Large intestine (tissue), 3 donors: Measurements from ENCODE around the gene TUFT1. TPM values are rescaled to one million over a fixed set of nuclear protein-coding genes. Genes with fewer than 3 reads are reported as not detected.

Experiments used
- DNase-seq, 2 donors: peaks; one replicate each; pipeline versions ENCODE4 v3.0.0 to v3.0.0-alpha.2; 2013
- H3K27ac ChIP-seq: one replicate; pipeline ENCODE4 v1.5.1; 2013; ENCODE audit warnings: low read length
- H3K27me3 ChIP-seq: 2 replicates; pipeline ENCODE4 v1.6.1; 2013; ENCODE audit warnings: low read length; ENCODE audit not compliant: control insufficient read depth, insufficient read depth
- H3K36me3 ChIP-seq: 2 replicates; pipeline ENCODE4 v1.6.1; 2013; ENCODE audit warnings: low read length; ENCODE audit not compliant: control insufficient read depth, insufficient read depth
- H3K4me1 ChIP-seq: one replicate; pipeline ENCODE4 v1.6.1; 2013; ENCODE audit warnings: low read length; ENCODE audit not compliant: control insufficient read depth, insufficient read depth
- H3K4me3 ChIP-seq: one replicate; pipeline ENCODE4 v1.5.1; 2013; ENCODE audit warnings: low read length
- H3K9me3 ChIP-seq: one replicate; pipeline ENCODE4 v1.6.1; 2013; ENCODE audit warnings: mild to moderate bottlenecking, low read depth, low read length, moderate library complexity; ENCODE audit not compliant: control insufficient read depth
- WGBS: methylation state at CpG from one replicate; pipeline ENCODE4 v1.1.5; 2013; ENCODE audit warnings: low lambda C conversion rate; ENCODE audit not compliant: insufficient coverage; 5-methylcytosine and 5-hydroxymethylcytosine counted together
- polyA plus RNA-seq: library from polyadenylated mRNA; unstranded; fragments of 120-200 nt; gene quantifications from one replicate; pipeline ENCODE4 v1.2.1, GENCODE V29; 2013

TUFT1 gene
- polyA plus RNA-seq, 1 donor, result 24.1 TPM

DNA sequence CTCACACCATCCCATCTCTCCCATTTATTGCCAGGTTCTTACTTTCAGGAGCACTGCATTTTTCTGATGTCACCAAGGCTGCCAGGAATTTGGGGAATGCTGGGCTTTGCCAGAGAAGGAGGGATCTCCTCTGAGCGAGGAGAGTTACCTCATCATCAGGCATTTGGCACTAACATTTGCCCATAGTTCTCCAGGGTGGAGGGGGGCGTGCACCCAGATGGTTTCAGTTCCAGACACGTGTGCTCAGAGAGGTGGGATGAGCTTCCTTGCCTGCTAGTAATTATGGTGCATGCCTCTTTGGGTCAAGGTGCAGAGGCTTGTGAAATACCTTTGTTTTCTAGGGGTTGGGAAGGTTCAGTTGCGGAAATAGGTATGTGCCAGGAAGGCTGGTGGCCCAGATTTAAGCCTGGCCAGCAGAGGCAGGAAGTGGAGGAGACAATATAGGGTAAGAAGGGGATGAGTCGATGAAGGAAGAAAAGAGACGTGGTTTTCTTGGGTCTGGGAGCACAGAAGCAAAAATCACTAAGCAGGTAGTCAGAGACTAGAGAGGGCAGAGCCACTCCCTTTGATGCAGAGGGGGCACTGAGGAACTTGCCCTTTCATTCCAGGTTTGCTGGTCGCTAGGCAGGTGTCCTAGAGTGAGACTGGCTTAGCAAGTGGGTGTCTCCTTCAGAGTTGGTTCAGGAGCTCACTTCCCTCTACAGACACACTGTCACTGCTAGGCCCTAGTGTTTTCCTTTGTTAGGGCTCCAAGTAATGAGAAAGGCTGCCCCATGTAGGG is 7.2 kb downstream of the TUFT1 start:
- 0% methylated on average over 1 of the region's 7 CpGs for WGBS
- no peaks in the 10 kb centered on the region for H3K27me3 ChIP-seq
- H3K36me3 ChIP-seq, result no peaks in the 10 kb centered on the region
- H3K4me3 ChIP-seq, result no peak overlapping the region
- peak overlapping the region; percentile 95 for H3K27ac ChIP-seq
- peak; percentile 93 to 97 for DNase-seq
- H3K4me1 ChIP-seq, result peaks cover 42% of the 10 kb centered on the region
- H3K9me3 ChIP-seq, result no peaks in the 10 kb centered on the region

DNA sequence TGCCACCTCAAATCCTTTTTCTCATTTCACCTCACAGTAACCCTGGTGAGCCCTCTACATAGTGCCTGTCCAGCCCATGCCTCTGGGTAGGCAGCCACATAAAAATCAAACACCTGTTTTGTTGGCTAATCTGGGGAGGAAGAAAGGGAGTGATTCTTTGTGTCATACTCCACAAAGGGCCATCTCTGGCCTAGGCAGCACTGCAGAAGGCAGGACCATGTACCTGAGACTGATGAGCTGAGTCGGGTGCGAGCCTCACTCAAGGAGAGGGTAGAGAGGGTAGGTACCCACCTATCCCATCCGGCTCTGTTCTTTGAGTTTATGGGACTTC is 7.8 kb downstream of the TUFT1 start:
- no CpG with 5 or more reads among the region's 3 CpGs for WGBS
- H3K9me3 ChIP-seq, result no peaks in the 10 kb centered on the region
- no peak overlapping the region for H3K4me3 ChIP-seq
- DNase-seq, result no peak
- no peaks in the 10 kb centered on the region for H3K27me3 ChIP-seq
- H3K4me1 ChIP-seq, result peaks cover 38% of the 10 kb centered on the region
- no peaks in the 10 kb centered on the region for H3K36me3 ChIP-seq
- peak overlapping the region; percentile 95 for H3K27ac ChIP-seq

DNA sequence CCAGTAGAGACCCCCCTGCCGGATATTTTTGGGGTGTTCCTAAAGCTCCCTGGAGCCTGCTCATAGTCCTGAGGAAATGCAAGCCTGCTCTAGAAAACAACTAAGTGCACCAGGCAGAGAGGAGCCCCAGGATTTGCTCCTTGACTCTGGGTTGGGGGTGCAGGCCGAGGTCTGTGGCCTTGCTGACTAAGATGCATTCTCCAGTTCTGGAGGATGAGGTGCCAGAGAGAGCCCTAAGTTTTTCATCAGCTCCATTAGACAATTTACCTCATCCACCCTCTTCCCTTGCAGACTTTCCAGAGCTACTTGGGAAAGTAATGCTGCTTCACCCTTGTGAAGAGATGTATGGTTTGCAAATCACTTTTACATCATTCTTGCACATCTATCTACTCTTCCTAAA is 9.1 kb downstream of the TUFT1 start:
- no peak overlapping the region for H3K4me3 ChIP-seq
- H3K36me3 ChIP-seq, result no peaks in the 10 kb centered on the region
- no CpG with 5 or more reads among the region's 2 CpGs for WGBS
- H3K27me3 ChIP-seq, result no peaks in the 10 kb centered on the region
- peak overlapping the region; percentile 95 for H3K27ac ChIP-seq
- peaks cover 32% of the 10 kb centered on the region for H3K4me1 ChIP-seq
- DNase-seq, result no peak
- no peaks in the 10 kb centered on the region for H3K9me3 ChIP-seq

DNA sequence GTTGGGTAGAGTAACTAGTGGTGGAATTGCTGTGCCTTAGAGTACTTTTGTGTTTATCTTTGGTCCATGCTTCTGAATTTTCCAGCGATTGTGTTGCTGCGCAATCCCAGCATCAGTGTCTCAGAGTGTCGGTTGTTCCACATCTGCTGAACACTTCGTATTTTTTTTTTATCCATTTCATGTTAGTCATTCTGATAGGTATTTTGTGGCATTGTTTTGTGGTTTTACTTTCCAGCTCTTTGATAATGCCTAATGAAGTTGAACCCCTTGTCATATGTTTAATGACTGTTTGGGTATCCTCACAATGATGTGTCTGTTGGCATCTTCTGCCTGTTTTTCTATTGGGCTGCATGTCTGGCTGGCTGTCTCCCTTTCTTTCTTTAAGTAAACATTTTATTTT is 13.6 kb downstream of the TUFT1 start:
- peaks cover 11% of the 10 kb centered on the region for H3K4me1 ChIP-seq
- WGBS, result 90% methylated on average over 4 of the region's 4 CpGs

DNA sequence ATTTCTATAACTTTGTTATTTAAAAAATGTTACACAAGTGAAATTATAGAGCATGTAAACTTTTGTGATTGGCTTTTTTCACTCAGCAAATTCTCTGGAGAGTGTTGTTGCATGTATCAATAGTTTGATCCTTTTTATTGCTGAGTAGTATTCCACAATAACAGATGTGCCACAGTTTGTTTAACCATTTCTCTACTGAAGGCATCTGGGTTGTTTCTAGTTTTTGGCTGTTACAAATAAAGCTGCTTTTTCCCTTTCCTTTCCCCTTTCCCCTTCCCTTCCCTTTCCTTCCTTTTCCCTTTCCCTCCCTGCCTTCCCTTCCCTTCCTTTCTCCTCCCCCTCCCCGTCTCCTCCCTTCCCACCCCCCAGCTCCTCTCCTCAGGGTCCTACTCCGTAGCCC is 15.9 kb downstream of the TUFT1 start:
- peaks cover 5% of the 10 kb centered on the region for H3K36me3 ChIP-seq
- DNase-seq, result no peak
- no peaks in the 10 kb centered on the region for H3K9me3 ChIP-seq
- no peaks in the 10 kb centered on the region for H3K27me3 ChIP-seq
- no peak overlapping the region for H3K27ac ChIP-seq
- no CpG with 5 or more reads among the region's 2 CpGs for WGBS
- no peaks in the 10 kb centered on the region for H3K4me1 ChIP-seq
- H3K4me3 ChIP-seq, result no peak overlapping the region

More for the DNA sequence above, 13.6 kb downstream of the TUFT1 start:
- Histone ChIP-seq H3K4me3 (no peak overlapping the region), H3K36me3 (peaks cover 4% of the 10 kb centered on the region), H3K27ac (no peak overlapping the region), H3K27me3 (no peaks in the 10 kb centered on the region), H3K9me3 (no peaks in the 10 kb centered on the region)
- no peak for DNase-seq

DNA sequence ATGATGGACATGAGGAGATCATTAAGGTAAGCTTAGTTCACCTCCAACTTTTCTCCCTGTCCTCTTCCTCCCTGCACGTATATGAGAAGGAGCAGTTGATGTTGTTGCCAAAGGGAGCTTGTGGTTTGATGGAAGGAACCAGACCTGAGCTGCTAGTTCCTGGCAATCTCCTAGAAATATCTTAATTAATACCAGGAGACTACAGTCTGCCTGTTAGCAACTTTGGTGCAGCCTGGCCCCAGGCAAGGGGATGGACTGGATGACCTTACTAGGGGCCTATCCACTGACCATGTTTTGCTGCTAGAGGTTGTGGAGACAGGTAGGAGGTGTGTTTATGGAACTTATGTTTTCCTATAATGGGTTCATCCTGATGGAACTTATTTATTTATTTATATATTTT is 22.6 kb downstream of the TUFT1 start:
- no CpG with 5 or more reads among the region's 1 CpG for WGBS
- Histone ChIP-seq H3K4me3 (no peak overlapping the region), H3K9me3 (no peaks in the 10 kb centered on the region), H3K4me1 (no peaks in the 10 kb centered on the region), H3K27me3 (no peaks in the 10 kb centered on the region), H3K27ac (no peak overlapping the region), H3K36me3 (peaks cover 40% of the 10 kb centered on the region)
- DNase-seq, result no peak

DNA sequence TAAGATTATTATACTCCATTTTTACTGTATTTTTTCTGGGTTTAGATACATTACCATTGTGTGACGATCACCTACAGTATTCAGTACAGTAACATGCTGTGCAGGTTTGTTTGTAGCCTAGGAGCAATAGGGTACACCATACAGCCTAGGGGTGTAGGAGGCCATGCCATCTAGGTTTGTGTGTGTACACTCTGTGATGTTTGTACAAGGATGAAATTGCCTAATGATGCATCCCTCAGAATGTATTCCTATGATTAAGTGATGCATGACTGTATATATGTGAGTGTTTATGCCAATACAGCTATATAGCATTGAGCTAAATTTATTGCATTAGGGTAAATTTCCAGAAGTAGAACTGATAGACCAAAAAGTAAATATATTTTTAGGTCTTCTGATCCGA is 23.3 kb downstream of the TUFT1 start:
- no peak overlapping the region for H3K27ac ChIP-seq
- H3K4me1 ChIP-seq, result no peaks in the 10 kb centered on the region
- no peak overlapping the region for H3K4me3 ChIP-seq
- no peaks in the 10 kb centered on the region for H3K27me3 ChIP-seq
- no CpG with 5 or more reads among the region's 2 CpGs for WGBS
- no peak for DNase-seq
- H3K36me3 ChIP-seq, result peaks cover 42% of the 10 kb centered on the region
- no peaks in the 10 kb centered on the region for H3K9me3 ChIP-seq

DNA sequence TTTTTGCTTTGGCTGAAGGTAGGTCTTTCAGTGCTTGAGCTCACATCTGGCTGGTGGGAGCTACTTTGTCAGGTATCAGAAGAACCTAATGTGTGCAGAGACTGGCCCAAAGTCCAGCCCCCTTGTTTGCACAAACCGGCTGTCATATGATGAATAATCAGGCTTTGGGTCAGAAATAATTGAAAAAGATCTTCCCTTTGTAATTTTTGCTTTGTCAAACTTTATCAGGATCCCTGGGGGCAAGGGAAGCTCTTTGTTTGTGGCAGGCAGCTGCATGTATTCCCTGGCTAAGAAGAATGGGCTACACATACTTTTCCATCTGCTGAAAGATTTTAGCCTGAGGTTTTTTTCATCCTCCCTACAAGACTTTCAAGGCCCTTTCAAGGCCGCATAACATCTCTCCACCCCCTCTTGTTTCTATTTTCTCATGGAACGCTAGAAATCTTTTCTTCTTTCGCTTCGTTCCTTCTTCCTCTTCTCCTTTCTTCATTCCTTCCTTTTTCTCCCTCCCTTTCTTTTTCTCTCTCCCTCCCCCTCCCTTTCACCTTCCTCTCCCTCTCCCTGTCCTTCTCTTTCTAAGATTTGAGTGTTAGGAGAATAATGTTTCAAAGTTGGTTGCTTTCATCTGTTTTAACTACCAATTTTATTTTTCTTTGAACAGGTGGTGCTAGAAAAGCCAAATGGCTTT is 25.5 kb downstream of the TUFT1 start:
- no peak overlapping the region for H3K4me3 ChIP-seq
- 92% methylated on average over 4 of the region's 5 CpGs for WGBS
- no peak for DNase-seq
- no peak overlapping the region for H3K27ac ChIP-seq
- no peaks in the 10 kb centered on the region for H3K9me3 ChIP-seq
- H3K4me1 ChIP-seq, result peaks cover 12% of the 10 kb centered on the region
- H3K27me3 ChIP-seq, result no peaks in the 10 kb centered on the region
- H3K36me3 ChIP-seq, result peaks cover 51% of the 10 kb centered on the region

DNA sequence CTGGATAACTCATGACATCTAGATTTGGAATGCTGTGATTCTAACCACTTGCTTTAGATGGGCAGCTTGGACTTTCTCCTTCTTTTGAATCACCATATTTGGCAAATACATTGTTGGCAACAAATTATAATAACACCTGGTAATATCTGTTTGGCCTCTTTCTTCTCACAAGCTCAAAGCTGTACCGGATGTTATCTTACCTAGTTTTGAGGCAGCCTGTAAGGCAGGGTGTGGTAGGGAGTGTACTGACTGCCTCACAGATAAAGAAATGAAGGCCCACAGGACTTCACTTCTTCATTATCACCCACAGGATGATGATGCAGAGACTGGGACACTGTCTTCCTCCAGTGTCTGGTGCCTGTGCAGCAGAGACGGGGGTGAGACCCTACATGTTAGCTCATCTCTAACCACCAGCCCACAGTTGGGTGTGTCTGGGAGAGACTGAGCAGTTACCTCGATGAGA is 28.5 kb downstream of the TUFT1 start:
- no peaks in the 10 kb centered on the region for H3K27me3 ChIP-seq
- peaks cover 64% of the 10 kb centered on the region for H3K36me3 ChIP-seq
- peak in 1 of 2 donors; percentile 38 for DNase-seq
- no peak overlapping the region for H3K4me3 ChIP-seq
- peak overlapping the region; percentile 56 for H3K27ac ChIP-seq
- H3K4me1 ChIP-seq, result peaks cover 12% of the 10 kb centered on the region
- no CpG with 5 or more reads among the region's 3 CpGs for WGBS
- no peaks in the 10 kb centered on the region for H3K9me3 ChIP-seq

DNA sequence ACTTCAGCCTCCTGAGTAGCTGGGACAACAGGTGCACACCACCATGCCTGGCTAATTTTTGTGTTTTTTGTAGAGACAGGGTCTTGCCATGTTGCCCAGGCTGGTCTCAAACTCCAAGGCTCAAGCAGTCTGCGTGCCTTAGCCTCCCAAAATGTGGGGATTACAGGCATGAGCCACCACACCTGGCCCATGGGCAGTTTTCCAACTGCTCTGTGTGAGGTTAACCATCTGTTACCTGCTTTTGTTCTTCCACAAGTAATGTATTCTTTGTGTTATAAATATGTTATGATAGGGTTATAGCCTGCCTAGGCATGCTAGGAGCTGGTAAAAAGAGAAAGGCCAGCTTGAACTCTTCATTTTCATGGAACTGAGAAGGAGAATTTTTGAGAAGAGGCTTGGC is 30.7 kb downstream of the TUFT1 start:
- peak overlapping the region; percentile 28 for H3K27ac ChIP-seq
- no CpG with 5 or more reads among the region's 1 CpG for WGBS

More for the DNA sequence above, 30.7 kb downstream of the TUFT1 start:
- H3K27me3 ChIP-seq, result no peaks in the 10 kb centered on the region
- peaks cover 12% of the 10 kb centered on the region for H3K4me1 ChIP-seq
- peaks cover 60% of the 10 kb centered on the region for H3K36me3 ChIP-seq
- H3K9me3 ChIP-seq, result no peaks in the 10 kb centered on the region
- DNase-seq, result no peak
- no peak overlapping the region for H3K4me3 ChIP-seq
